H4 (cell line): Measurements from ENCODE around the gene ZNF777. TPM values are rescaled to one million over a fixed set of nuclear protein-coding genes. Genes with fewer than 3 reads are reported as not detected.

Experiments used
- DNase-seq: peaks from one replicate; pipeline ENCODE4 v3.0.0-alpha.2; 2015; ENCODE audit warnings: low spot score
- total RNA-seq: library from RNA; depleted of rRNA; stranded (reverse); fragments of >200 nt; shearing (Covaris generic); gene quantifications from 2 replicates; pipeline ENCODE4 v1.2.3, GENCODE V29; 2014

Gene ZNF777
- total RNA-seq, 1 experiment from 2014 or later = 3.8 TPM

GRCh38 chr7:149477494-149478443, 16.9 kb upstream of the ZNF777 start:
- no peak for DNase-seq

- DNase-seq = no peak
Measured at GRCh38 chr7:149476791-149477190, 15.9 kb upstream of the ZNF777 start.

- DNase-seq = no peak
Measured at GRCh38 chr7:149475121-149476045, 14.5 kb upstream of the ZNF777 start.

GRCh38 chr7:149474309-149475120, 13.7 kb upstream of the ZNF777 start:
- no peak for DNase-seq

- DNase-seq = no peak
Measured at GRCh38 chr7:149473251-149473650, 12.4 kb upstream of the ZNF777 start.

- DNase-seq = no peak
Measured at GRCh38 chr7:149471289-149471953, 10.6 kb upstream of the ZNF777 start.

GRCh38 chr7:149469806-149470205, 8.9 kb upstream of the ZNF777 start:
- DNase-seq = no peak

- no peak for DNase-seq
Measured at GRCh38 chr7:149468208-149468607, 7.3 kb upstream of the ZNF777 start.

GRCh38 chr7:149467321-149467859, 6.5 kb upstream of the ZNF777 start:
- DNase-seq = no peak

- no peak for DNase-seq
Measured at GRCh38 chr7:149466364-149466763, 5.5 kb upstream of the ZNF777 start.

- DNase-seq = no peak
Measured at GRCh38 chr7:149463500-149464161, 2.8 kb upstream of the ZNF777 start.

GRCh38 chr7:149462101-149462520, 1.2 kb upstream of the ZNF777 start:
- no peak for DNase-seq

GRCh38 chr7:149459540-149460452, 1.1 kb downstream of the ZNF777 start:
- DNase-seq = no peak

- DNase-seq = no peak
Measured at GRCh38 chr7:149459201-149459539, 1.7 kb downstream of the ZNF777 start.

GRCh38 chr7:149458235-149458634, 2.6 kb downstream of the ZNF777 start:
- DNase-seq = no peak

- DNase-seq = no peak
Measured at GRCh38 chr7:149457766-149458165, 3.1 kb downstream of the ZNF777 start.

- DNase-seq = no peak
Measured at GRCh38 chr7:149456506-149457421, 4.1 kb downstream of the ZNF777 start.
